ENCODE data around the gene SCN5A.
A peak's percentile ranks its signal among the peaks of the same experiment; 100 is the strongest.

SCN5A gene

GRCh38 chr3:38579551-38580449 lies 69.7 kb downstream of the SCN5A start (continued):
- TF ChIP-seq TSHZ2 (CRISPR knock-in tag; IDR thresholded peaks at IDR 0.05) (no peak), PPARA (CRISPR knock-in tag; IDR thresholded peaks at IDR 0.05; ENCODE audit: borderline replicate concordance) (no peak)

- TF ChIP-seq CREB5 (CRISPR knock-in tag; IDR thresholded peaks at IDR 0.05; ENCODE audit: low read depth) (0 out of 2 replicates have a peak, but pooled peaks have one; percentile 58), SNAI2 (CRISPR knock-in tag; IDR thresholded peaks at IDR 0.05) (no peak)
- peak; percentile 18; the same call in 1 of the 3 replicates for ATAC-seq
Measured at GRCh38 chr3:38579141-38579540, 70.3 kb downstream of the SCN5A start.

GRCh38 chr3:38578551-38578950 lies 70.9 kb downstream of the SCN5A start:
- no peak for ATAC-seq
- TF ChIP-seq GLIS3 (CRISPR knock-in tag; IDR thresholded peaks at IDR 0.05) = no peak
- no peak for TF ChIP-seq TSHZ2 (CRISPR knock-in tag; IDR thresholded peaks at IDR 0.05)
- no peak for TF ChIP-seq ZFP3 (CRISPR knock-in tag; IDR thresholded peaks at IDR 0.05)
- no peak for TF ChIP-seq ZC3H10 (CRISPR knock-in tag; IDR thresholded peaks at IDR 0.05)
- no peak for TF ChIP-seq ESRRG (CRISPR knock-in tag; IDR thresholded peaks at IDR 0.05)
- no peak for TF ChIP-seq ZNF70 (CRISPR knock-in tag; IDR thresholded peaks at IDR 0.05)
- no peak for TF ChIP-seq POU6F1 (CRISPR knock-in tag; IDR thresholded peaks at IDR 0.05; ENCODE audit: borderline replicate concordance, low read depth)
- TF ChIP-seq ZFP30 (CRISPR knock-in tag; IDR thresholded peaks at IDR 0.05) = no peak
- TF ChIP-seq ZNF8 (CRISPR knock-in tag; IDR thresholded peaks at IDR 0.05) = no peak
- TF ChIP-seq BACH2 (CRISPR knock-in tag; IDR thresholded peaks at IDR 0.05; ENCODE audit: borderline replicate concordance) = no peak
- no peak for TF ChIP-seq CSRNP3 (CRISPR knock-in tag; IDR thresholded peaks at IDR 0.05)
- TF ChIP-seq ARNTL (CRISPR knock-in tag; IDR thresholded peaks at IDR 0.05; ENCODE audit: borderline replicate concordance, low read depth) = no peak

- no peak for ATAC-seq
- TF ChIP-seq ISL1 (CRISPR knock-in tag; IDR thresholded peaks at IDR 0.05) = no peak
- no peak for TF ChIP-seq TSHZ2 (CRISPR knock-in tag; IDR thresholded peaks at IDR 0.05)
- no peak for TF ChIP-seq ZC3H10 (CRISPR knock-in tag; IDR thresholded peaks at IDR 0.05)
- no peak for TF ChIP-seq GLIS3 (CRISPR knock-in tag; IDR thresholded peaks at IDR 0.05)
Measured at GRCh38 chr3:38578081-38578475, 71.4 kb downstream of the SCN5A start.

All from SK-N-SH treated with all-trans-retinoic acid at 6 μM for 48 hours (cell line).